Urinary bladder (tissue), 4 donors: Measurements from ENCODE around the gene RIPPLY3. TPM values are rescaled to one million over a fixed set of nuclear protein-coding genes. Genes with fewer than 3 reads are reported as not detected.
A peak's percentile ranks its signal among the peaks of the same experiment; 100 is the strongest.
"Not testable (repeated sequence)": the region's sequence is repeated elsewhere in the genome, so short reads cannot be mapped to it uniquely, and the experiment has no call there.

Experiments used
- DNase-seq: peaks from one replicate; pipeline ENCODE4 v3.0.0-alpha.2; 2015; ENCODE audit errors: extremely low spot score
- H3K27ac ChIP-seq: one replicate; pipeline ENCODE4 v1.5.1; 2013; ENCODE audit warnings: low read depth, mild to moderate bottlenecking, moderate library complexity
- H3K36me3 ChIP-seq: one replicate; pipeline ENCODE4 v1.6.1; 2013; ENCODE audit warnings: mild to moderate bottlenecking, moderate library complexity; ENCODE audit not compliant: insufficient read depth
- H3K4me1 ChIP-seq: one replicate; pipeline ENCODE4 v1.6.1; 2013; ENCODE audit warnings: mild to moderate bottlenecking, moderate library complexity; ENCODE audit not compliant: insufficient read depth
- H3K4me3 ChIP-seq: one replicate; pipeline ENCODE4 v1.5.1; 2013; ENCODE audit warnings: low read depth, low read length
- WGBS: extraction: QIAGEN DNeasy Blood & Tissue Kit; methylation state at CpG from one replicate; pipeline ENCODE4 v1.1.7; 2013; 5-methylcytosine and 5-hydroxymethylcytosine counted together
- polyA plus RNA-seq: library from polyadenylated mRNA; stranded (reverse); fragments of 200-250 nt; gene quantifications from one replicate; pipeline ENCODE4 v1.2.3, GENCODE V29; 2013
- total RNA-seq: library from RNA; depleted of rRNA; stranded (reverse); fragments of >200 nt; gene quantifications from one replicate; pipeline ENCODE4 v1.2.3, GENCODE V29; 2014
- donor health status: healthy with polysubstance abuse.
- donor health status: healthy.

RIPPLY3 gene
- total and polyA plus RNA-seq, 2 donors: 0.48 TPM; not detected in 1

GRCh38 chr21:37044643-37045042 is 38.1 kb downstream of the RIPPLY3 start:
- Histone ChIP-seq H3K36me3 (no peaks in the 10 kb centered on the region), H3K4me1 (no peaks in the 10 kb centered on the region), H3K4me3 (no peak overlapping the region), H3K27ac (no peak overlapping the region)
- no peak for DNase-seq
- 97% methylated on average over 3 of the region's 3 CpGs for WGBS

GRCh38 chr21:37045149-37045548 is 38.6 kb downstream of the RIPPLY3 start:
- no peaks in the 10 kb centered on the region for H3K4me1 ChIP-seq
- H3K36me3 ChIP-seq: no peaks in the 10 kb centered on the region
- no peak overlapping the region for H3K4me3 ChIP-seq
- WGBS: 66% methylated on average over 6 of the region's 6 CpGs
- DNase-seq: no peak
- no peak overlapping the region for H3K27ac ChIP-seq

GRCh38 chr21:37045556-37045955 is 39.1 kb downstream of the RIPPLY3 start:
- WGBS: 44% methylated on average over 6 of the region's 6 CpGs
- no peak for DNase-seq
- H3K4me3 ChIP-seq: no peak overlapping the region

GRCh38 chr21:37047079-37047478 is 40.6 kb downstream of the RIPPLY3 start:
- Histone ChIP-seq H3K4me1 (no peaks in the 10 kb centered on the region), H3K27ac (no peak overlapping the region)

More at GRCh38 chr21:37045556-37045955, 39.1 kb downstream of the RIPPLY3 start:
- H3K27ac ChIP-seq: no peak overlapping the region
- H3K36me3 ChIP-seq: no peaks in the 10 kb centered on the region
- H3K4me1 ChIP-seq: no peaks in the 10 kb centered on the region

GRCh38 chr21:37049741-37050140 is 43.2 kb downstream of the RIPPLY3 start:
- not testable (repeated sequence) for H3K4me3 ChIP-seq, DNase-seq, H3K4me1 ChIP-seq, H3K27ac ChIP-seq, H3K36me3 ChIP-seq
- WGBS: 95% methylated on average over 3 of the region's 3 CpGs

More at GRCh38 chr21:37047079-37047478, 40.6 kb downstream of the RIPPLY3 start:
- 90% methylated on average over 4 of the region's 4 CpGs for WGBS
- Histone ChIP-seq H3K4me3 (no peak overlapping the region), H3K36me3 (no peaks in the 10 kb centered on the region)
- no peak for DNase-seq

GRCh38 chr21:37055271-37055855 is 48.9 kb downstream of the RIPPLY3 start:
- Histone ChIP-seq H3K4me3 (no peak overlapping the region), H3K27ac (no peak overlapping the region), H3K4me1 (no peaks in the 10 kb centered on the region), H3K36me3 (no peaks in the 10 kb centered on the region)
- WGBS: 70% methylated on average over 2 of the region's 2 CpGs
- DNase-seq: no peak

- no peak for DNase-seq
- Histone ChIP-seq H3K4me3 (no peak overlapping the region), H3K27ac (no peak overlapping the region), H3K4me1 (no peaks in the 10 kb centered on the region), H3K36me3 (no peaks in the 10 kb centered on the region)
- WGBS: 96% methylated on average over 7 of the region's 7 CpGs
Measured at GRCh38 chr21:37057614-37058013, 51.1 kb downstream of the RIPPLY3 start.

- DNase-seq: no peak
- Histone ChIP-seq H3K4me1 (no peaks in the 10 kb centered on the region), H3K4me3 (no peak overlapping the region), H3K36me3 (no peaks in the 10 kb centered on the region), H3K27ac (no peak overlapping the region)
- 64% methylated on average over 2 of the region's 2 CpGs for WGBS
Measured at GRCh38 chr21:37058261-37058660, 51.8 kb downstream of the RIPPLY3 start.

- Histone ChIP-seq H3K36me3 (no peaks in the 10 kb centered on the region), H3K4me1 (no peaks in the 10 kb centered on the region), H3K4me3 (no peak overlapping the region), H3K27ac (no peak overlapping the region)
- 63% methylated on average over 5 of the region's 5 CpGs for WGBS
- DNase-seq: no peak
Measured at GRCh38 chr21:37059181-37059580, 52.7 kb downstream of the RIPPLY3 start.

GRCh38 chr21:37060296-37060695 is 53.8 kb downstream of the RIPPLY3 start:
- H3K36me3 ChIP-seq: no peaks in the 10 kb centered on the region
- no peak overlapping the region for H3K4me3 ChIP-seq
- no peaks in the 10 kb centered on the region for H3K4me1 ChIP-seq
- H3K27ac ChIP-seq: no peak overlapping the region
- peak; percentile 63 for DNase-seq
- 58% methylated on average over 1 of the region's 1 CpG for whole genome bisulfite sequencing

- H3K4me1 ChIP-seq: no peaks in the 10 kb centered on the region
- DNase-seq: no peak
- H3K36me3 ChIP-seq: peaks cover 2% of the 10 kb centered on the region
- no peak overlapping the region for H3K4me3 ChIP-seq
- no peak overlapping the region for H3K27ac ChIP-seq
- 70% methylated on average over 7 of the region's 7 CpGs for WGBS
Measured at GRCh38 chr21:37061926-37062592, 55.6 kb downstream of the RIPPLY3 start.

GRCh38 chr21:37062593-37062935 is 56.1 kb downstream of the RIPPLY3 start:
- no peaks in the 10 kb centered on the region for H3K4me1 ChIP-seq

GRCh38 chr21:37063433-37063832 is 56.9 kb downstream of the RIPPLY3 start:
- Histone ChIP-seq H3K4me1 (no peaks in the 10 kb centered on the region), H3K4me3 (no peak overlapping the region), H3K27ac (no peak overlapping the region), H3K36me3 (peaks cover 3% of the 10 kb centered on the region)
- WGBS: 71% methylated on average over 1 of the region's 1 CpG
- no peak for DNase-seq

More at GRCh38 chr21:37062593-37062935, 56.1 kb downstream of the RIPPLY3 start:
- no peak overlapping the region for H3K4me3 ChIP-seq
- 78% methylated on average over 6 of the region's 6 CpGs for WGBS
- no peak overlapping the region for H3K27ac ChIP-seq
- DNase-seq: no peak
- H3K36me3 ChIP-seq: peaks cover 3% of the 10 kb centered on the region

- H3K27ac ChIP-seq: no peak overlapping the region
- peaks cover 3% of the 10 kb centered on the region for H3K36me3 ChIP-seq
- H3K4me1 ChIP-seq: no peaks in the 10 kb centered on the region
- H3K4me3 ChIP-seq: no peak overlapping the region
- no peak for DNase-seq
Measured at GRCh38 chr21:37064841-37065240, 58.3 kb downstream of the RIPPLY3 start.
